Glutamatergic neuron (in vitro differentiated cells): ENCODE measurements around the gene HEATR5B. TPM values are rescaled to one million over a fixed set of nuclear protein-coding genes. Genes with fewer than 3 reads are reported as not detected.
"Not testable (repeated sequence)": the region's sequence is repeated elsewhere in the genome, so short reads cannot be mapped to it uniquely, and the experiment has no call there.

Source experiments
- DNase-seq: peaks from one replicate; pipeline ENCODE4 v3.0.0; 2022
- H3K27ac Mint-ChIP-seq: one replicate; pipeline ENCODE4 v1.8.0; 2020; ENCODE audit warnings: mild to moderate bottlenecking, mixed read lengths, inconsistent platforms; ENCODE audit not compliant: unreplicated experiment
- H3K27me3 Mint-ChIP-seq: one replicate; pipeline ENCODE4 v1.8.0; 2020; ENCODE audit warnings: mild to moderate bottlenecking, moderate library complexity, mixed read lengths, inconsistent platforms; ENCODE audit not compliant: unreplicated experiment
- H3K36me3 Mint-ChIP-seq: one replicate; pipeline ENCODE4 v1.8.0; 2020; ENCODE audit warnings: mild to moderate bottlenecking, mixed read lengths, inconsistent platforms; ENCODE audit not compliant: unreplicated experiment
- H3K4me1 Mint-ChIP-seq: one replicate; pipeline ENCODE4 v1.8.0; 2020; ENCODE audit warnings: mild to moderate bottlenecking, low read depth, mixed read lengths, inconsistent platforms; ENCODE audit not compliant: unreplicated experiment
- H3K4me3 Mint-ChIP-seq: one replicate; pipeline ENCODE4 v1.8.0; 2020; ENCODE audit warnings: mild to moderate bottlenecking, mixed read lengths, inconsistent platforms; ENCODE audit not compliant: unreplicated experiment
- H3K9me3 Mint-ChIP-seq: one replicate; pipeline ENCODE4 v1.8.0; 2020; ENCODE audit warnings: mild to moderate bottlenecking, moderate library complexity, mixed read lengths, inconsistent platforms; ENCODE audit not compliant: unreplicated experiment
- total RNA-seq: library from RNA; stranded (reverse); fragmentation: NEBNext Ultra II Directional; extraction: Animal tissue kit (Norgen Biotek cat#: 25700); gene quantifications from one replicate; pipeline ENCODE4 v1.2.1, GENCODE V29; 2021; ENCODE audit not compliant: unreplicated experiment
- TF ChIP-seq, protein P1 (sequence below): fragments of 200-600 bp; sonication (generic); IDR thresholded peaks from one replicate; pipeline ENCODE4 v1.5.0; 2021; ENCODE audit not compliant: partially characterized antibody, unreplicated experiment

The HEATR5B gene
- total RNA-seq, 1 donor from 2014 or later = 33.5 TPM

DNA sequence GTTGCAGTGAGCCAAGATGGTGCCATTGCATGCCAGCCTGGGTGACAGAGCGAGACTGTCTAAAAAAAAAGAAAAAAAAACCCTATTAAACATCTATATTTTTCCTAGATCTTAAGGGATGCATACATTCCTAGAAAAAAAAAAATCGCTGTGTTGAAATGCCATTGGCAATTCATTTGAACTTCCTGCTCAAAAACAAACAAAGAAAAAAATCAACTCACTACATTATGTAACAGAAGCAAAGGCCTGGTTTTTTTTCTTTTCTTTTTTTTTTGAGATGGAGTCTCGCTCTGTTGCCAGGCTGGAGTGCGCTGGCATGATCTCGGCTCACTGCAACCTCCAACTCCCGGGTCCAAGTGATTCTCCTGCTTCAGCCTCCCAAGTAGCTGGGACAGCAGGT lies 96.2 kb downstream of the HEATR5B start:
- Mint-ChIP-seq H3K36me3 (no peaks in the 10 kb centered on the region), H3K4me1 (no peaks in the 10 kb centered on the region), H3K27ac (no peak overlapping the region), H3K27me3 (no peaks in the 10 kb centered on the region), H3K9me3 (no peaks in the 10 kb centered on the region), H3K4me3 (no peak overlapping the region)
- TF ChIP-seq, protein P1, sequence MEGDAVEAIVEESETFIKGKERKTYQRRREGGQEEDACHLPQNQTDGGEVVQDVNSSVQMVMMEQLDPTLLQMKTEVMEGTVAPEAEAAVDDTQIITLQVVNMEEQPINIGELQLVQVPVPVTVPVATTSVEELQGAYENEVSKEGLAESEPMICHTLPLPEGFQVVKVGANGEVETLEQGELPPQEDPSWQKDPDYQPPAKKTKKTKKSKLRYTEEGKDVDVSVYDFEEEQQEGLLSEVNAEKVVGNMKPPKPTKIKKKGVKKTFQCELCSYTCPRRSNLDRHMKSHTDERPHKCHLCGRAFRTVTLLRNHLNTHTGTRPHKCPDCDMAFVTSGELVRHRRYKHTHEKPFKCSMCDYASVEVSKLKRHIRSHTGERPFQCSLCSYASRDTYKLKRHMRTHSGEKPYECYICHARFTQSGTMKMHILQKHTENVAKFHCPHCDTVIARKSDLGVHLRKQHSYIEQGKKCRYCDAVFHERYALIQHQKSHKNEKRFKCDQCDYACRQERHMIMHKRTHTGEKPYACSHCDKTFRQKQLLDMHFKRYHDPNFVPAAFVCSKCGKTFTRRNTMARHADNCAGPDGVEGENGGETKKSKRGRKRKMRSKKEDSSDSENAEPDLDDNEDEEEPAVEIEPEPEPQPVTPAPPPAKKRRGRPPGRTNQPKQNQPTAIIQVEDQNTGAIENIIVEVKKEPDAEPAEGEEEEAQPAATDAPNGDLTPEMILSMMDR = no peak
- DNase-seq = no peak

DNA sequence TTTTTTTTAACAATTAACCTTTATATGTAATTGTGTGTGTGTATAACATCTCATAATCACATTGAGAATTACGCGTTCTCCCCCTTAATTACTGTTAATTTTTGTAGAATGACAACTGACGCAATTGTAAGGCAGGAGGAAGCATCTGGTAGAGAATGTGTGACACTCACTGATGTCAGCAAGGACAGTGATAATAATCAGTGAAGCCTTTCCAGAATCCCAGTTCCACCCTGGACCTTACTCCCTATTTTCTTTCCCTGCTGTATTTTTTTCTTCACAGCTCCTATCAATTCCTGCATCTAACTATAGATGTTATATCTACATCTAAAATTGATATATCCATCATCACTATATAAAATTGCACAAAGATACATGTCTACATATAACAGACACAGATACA lies 101.7 kb downstream of the HEATR5B start:
- peaks cover 2% of the 10 kb centered on the region for H3K9me3 Mint-ChIP-seq
- TF ChIP-seq, protein P1 = no peak
- H3K27ac Mint-ChIP-seq = peak overlapping the region; percentile 89
- peaks cover 9% of the 10 kb centered on the region for H3K4me1 Mint-ChIP-seq
- peaks cover 6% of the 10 kb centered on the region for H3K36me3 Mint-ChIP-seq
- H3K27me3 Mint-ChIP-seq = no peaks in the 10 kb centered on the region
- no peak overlapping the region for H3K4me3 Mint-ChIP-seq
- no peak for DNase-seq

DNA sequence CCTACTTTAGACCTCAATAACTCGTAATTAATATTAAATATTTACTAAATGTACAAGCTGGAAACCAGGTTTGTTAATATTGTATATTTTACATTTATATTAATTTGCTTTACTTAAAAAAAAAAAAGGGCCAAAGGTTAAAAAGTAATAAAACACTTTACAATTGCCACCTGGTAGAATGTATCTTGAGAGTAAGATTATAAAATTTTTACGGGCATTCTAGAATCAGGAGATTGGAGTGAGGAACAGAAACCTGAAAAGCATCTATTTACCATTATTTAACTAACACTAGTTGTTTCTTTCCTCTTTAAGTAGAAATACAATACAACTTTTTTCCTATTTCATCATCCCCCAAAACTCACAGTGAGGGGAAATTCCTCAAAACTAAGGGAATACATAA lies 102.3 kb downstream of the HEATR5B start:
- H3K9me3 Mint-ChIP-seq = peaks cover 2% of the 10 kb centered on the region
- H3K4me3 Mint-ChIP-seq = no peak overlapping the region
- H3K36me3 Mint-ChIP-seq = peaks cover 6% of the 10 kb centered on the region
- H3K27me3 Mint-ChIP-seq = no peaks in the 10 kb centered on the region
- TF ChIP-seq, protein P1 = no peak
- DNase-seq = no peak
- H3K27ac Mint-ChIP-seq = no peak overlapping the region
- peaks cover 9% of the 10 kb centered on the region for H3K4me1 Mint-ChIP-seq

DNA sequence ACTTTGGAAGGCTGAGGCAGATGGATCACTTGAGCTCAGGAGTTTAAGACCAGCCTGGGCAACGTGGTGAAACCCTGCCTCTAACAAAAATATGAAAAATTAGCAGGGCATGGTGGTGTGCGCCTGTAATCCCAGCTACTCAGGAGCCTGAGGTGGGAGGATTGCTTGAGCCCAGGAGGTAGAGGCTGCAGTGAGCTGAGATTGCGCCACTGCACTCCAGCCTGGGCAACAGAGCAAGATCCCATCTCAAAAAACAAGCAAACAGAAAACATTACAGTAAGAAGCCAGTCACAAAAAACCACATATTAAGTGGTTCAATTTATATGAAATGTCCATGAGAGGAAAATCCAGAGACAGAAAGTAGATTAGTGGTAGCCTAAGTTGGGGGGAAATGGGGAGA lies 105.2 kb downstream of the HEATR5B start:
- not testable (repeated sequence) for H3K36me3 Mint-ChIP-seq, DNase-seq, H3K9me3 Mint-ChIP-seq, H3K27me3 Mint-ChIP-seq, H3K4me1 Mint-ChIP-seq, H3K27ac Mint-ChIP-seq, H3K4me3 Mint-ChIP-seq

DNA sequence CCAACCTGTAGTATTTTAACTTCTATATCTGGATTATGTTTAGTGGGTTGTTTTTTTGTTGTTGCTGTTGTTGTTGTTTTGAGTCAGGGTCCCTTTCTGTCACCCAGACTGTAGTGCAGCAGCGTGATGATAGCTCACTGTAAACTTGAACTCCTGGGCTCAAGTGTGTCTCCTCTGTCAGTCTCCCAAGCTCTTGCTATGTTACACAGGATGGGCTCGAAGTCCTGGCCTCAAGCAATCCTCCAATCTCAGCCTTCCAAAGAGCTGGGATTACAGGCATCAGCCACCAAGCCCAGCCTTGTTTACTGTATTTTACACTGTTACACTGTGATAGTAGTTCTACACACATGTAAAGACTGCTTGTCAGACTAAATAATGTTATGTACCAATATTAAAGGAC lies 108.1 kb downstream of the HEATR5B start:
- H3K4me1 Mint-ChIP-seq = peaks cover 3% of the 10 kb centered on the region
- H3K4me3 Mint-ChIP-seq = no peak overlapping the region
- TF ChIP-seq, protein P1 = no peak
- DNase-seq = no peak
- H3K27me3 Mint-ChIP-seq = no peaks in the 10 kb centered on the region
- peaks cover 6% of the 10 kb centered on the region for H3K36me3 Mint-ChIP-seq
- H3K27ac Mint-ChIP-seq = no peak overlapping the region
- H3K9me3 Mint-ChIP-seq = peaks cover 3% of the 10 kb centered on the region

DNA sequence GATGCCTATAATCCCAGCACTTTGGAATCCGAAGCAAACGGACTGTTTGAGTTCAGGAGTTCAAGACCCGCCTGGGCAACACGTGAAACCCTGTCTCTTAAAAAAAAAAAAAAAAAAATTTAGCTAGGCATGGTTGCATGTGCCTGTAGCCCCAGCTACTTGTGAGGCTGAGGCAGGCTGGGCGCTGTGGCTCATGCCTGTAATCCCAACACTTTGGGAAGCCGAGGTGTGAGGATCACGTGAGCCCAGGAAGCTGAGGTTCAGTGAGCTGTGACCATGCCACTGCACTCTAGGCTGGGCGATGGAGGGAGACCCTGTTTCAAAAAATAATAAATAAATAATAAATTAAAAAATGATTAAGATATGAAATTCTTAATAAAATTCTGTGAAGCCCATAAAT lies 108.9 kb downstream of the HEATR5B start:
- Mint-ChIP-seq H3K36me3 (peaks cover 6% of the 10 kb centered on the region), H3K27ac (no peak overlapping the region), H3K4me1 (peaks cover 1% of the 10 kb centered on the region), H3K9me3 (peaks cover 2% of the 10 kb centered on the region), H3K27me3 (no peaks in the 10 kb centered on the region), H3K4me3 (no peak overlapping the region)
- TF ChIP-seq, protein P1 = no peak
- DNase-seq = no peak
